GM10266 (cell line): ENCODE data around the gene CDCA7.

ENCODE experiments used
- DNase-seq: peaks from one replicate; pipeline ENCODE4 v3.0.0; 2012; ENCODE audit errors: extremely low spot score
- TF ChIP-seq, protein P1 (sequence below): IDR thresholded peaks from 2 replicates; pipeline ENCODE4 v1.5.1; 2012; ENCODE audit warnings: mild to moderate bottlenecking, low read depth; ENCODE audit not compliant: control insufficient read depth, insufficient read depth; ENCODE audit errors: missing control alignments

Gene CDCA7

GRCh38 chr2:173387079-173387478 lies 32.4 kb downstream of the CDCA7 start:
- TF ChIP-seq, protein P1, sequence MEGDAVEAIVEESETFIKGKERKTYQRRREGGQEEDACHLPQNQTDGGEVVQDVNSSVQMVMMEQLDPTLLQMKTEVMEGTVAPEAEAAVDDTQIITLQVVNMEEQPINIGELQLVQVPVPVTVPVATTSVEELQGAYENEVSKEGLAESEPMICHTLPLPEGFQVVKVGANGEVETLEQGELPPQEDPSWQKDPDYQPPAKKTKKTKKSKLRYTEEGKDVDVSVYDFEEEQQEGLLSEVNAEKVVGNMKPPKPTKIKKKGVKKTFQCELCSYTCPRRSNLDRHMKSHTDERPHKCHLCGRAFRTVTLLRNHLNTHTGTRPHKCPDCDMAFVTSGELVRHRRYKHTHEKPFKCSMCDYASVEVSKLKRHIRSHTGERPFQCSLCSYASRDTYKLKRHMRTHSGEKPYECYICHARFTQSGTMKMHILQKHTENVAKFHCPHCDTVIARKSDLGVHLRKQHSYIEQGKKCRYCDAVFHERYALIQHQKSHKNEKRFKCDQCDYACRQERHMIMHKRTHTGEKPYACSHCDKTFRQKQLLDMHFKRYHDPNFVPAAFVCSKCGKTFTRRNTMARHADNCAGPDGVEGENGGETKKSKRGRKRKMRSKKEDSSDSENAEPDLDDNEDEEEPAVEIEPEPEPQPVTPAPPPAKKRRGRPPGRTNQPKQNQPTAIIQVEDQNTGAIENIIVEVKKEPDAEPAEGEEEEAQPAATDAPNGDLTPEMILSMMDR: no peak
- DNase-seq: no peak

DNA sequence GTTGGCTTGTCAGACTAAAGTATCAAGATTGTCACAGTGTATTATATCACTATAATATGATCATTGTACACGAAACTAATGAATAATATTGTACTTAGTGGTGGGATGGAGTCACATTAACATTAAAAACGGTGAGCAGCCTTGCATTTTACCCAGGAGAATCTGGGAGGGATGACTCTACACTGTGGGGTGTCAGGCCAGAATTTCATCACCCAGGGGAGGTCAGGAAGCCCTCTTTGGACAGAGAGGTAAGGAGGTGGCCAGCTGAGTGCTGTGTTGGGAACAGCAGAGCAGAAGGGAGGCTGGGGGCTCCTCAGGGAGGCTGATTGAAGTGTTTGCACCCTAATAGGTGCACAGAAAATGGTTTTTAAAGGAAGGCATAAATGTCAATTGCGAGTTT lies 33.0 kb downstream of the CDCA7 start:
- DNase-seq: no peak
- TF ChIP-seq, protein P1: no peak

DNA sequence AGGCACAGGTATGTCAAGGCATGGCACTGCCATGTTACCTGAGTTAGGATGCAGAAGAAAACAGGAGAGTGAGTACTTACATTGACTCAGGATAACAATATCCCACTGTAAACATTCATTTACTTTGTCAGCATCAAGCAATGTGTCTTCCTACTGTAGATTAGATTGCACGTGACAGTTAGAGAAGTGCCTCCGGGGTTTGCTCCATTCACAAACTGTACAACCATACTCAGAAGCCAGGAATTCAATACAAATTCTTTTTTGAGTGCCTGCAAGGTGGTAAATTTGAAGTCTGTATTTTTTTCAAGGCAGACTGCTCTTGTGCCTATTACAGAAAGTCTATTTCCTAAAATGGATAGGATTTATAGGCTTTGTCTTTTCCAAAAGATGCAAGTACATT lies 34.1 kb downstream of the CDCA7 start:
- TF ChIP-seq, protein P1: no peak
- no peak for DNase-seq

- DNase-seq: no peak
- TF ChIP-seq, protein P1: no peak
Observed at GRCh38 chr2:173390036-173390435, 35.4 kb downstream of the CDCA7 start.

DNA sequence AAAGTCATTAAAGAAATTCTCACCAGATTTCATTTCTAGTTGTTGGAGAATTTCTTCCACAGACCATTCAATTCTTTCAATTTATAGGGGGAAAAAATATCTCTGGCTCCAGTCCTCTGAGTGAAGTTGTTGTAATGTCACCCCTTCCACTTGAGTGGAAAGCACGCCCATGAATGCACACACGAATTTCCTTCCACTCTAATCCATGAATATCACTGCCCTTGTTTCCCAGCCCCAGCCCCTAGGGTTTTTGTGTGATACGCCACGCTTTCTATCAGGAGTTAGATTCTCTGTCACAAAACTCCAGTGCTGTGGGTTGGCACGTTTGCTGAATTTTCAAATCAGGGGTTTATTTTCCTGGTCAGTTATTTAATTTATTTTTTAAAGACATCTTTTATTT lies 38.1 kb downstream of the CDCA7 start:
- TF ChIP-seq, protein P1: no peak
- DNase-seq: no peak

DNA sequence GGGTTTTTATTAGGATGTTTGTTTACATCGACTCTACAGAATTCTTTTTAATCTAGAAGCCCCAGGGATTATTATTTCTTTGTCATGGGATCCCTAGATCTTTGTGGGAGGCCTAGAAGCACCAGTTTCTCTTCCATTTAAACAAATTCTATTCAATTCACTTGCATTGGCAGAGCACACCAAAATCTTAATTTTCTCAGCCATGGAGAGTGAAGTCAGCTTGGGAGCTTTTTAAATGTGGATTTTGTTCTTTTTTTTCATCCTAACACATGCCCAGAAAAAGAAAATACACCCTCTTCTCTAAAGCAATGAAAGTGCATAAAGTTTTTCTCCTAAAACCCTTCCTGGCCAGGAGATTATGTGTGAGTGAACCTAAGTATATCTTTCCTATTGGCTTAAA lies 38.5 kb downstream of the CDCA7 start:
- TF ChIP-seq, protein P1: no peak
- no peak for DNase-seq

DNA sequence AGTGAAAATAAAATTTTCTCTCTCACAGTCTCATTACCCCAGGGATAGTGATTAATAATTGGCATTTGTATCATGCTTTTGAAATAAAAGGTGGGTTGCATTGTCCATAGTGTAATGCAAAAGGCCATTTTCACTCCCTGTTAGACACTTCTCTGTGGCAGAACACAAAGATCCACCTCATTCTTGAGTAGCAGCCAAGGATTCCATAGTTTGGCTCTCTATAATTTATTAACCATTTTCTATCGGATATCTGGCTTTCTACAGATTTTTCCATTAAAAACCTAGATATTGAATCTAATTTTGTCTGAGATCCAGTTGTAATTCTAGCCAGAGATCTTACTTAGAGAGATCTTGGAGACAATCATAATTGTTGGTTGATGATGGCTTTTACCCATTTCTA lies 39.0 kb downstream of the CDCA7 start:
- no peak for DNase-seq
- TF ChIP-seq, protein P1: no peak
